ENCODE measurements around the gene NUP98.
A peak's percentile ranks its signal among the peaks of the same experiment; 100 is the strongest.

NUP98 gene

DNA sequence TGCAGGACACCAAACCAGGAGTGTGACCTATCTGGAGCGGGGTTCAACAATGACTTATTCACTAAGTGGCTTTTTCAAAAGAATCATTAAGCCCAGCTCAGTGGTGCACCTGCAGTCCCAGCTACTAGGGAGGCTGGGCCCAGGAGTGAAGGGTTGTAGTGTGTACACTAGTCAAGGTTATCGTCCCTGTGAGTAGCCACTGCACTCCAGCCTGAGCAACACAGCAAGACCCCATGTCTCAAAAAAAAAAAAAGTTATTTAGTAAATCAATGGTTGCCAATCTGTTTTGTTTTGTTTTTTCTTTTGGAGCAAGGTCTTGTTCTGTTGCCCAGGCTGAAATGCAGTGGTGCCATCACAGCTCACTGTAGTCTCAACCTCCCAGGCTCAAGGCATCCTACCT, 35.5 kb upstream of the NUP98 start:
- Mint-ChIP-seq H3K36me3 (peaks cover 98% of the 10 kb centered on the region), H3K4me3 (peak overlapping the region; percentile 82), H3K9me3 (no peaks in the 10 kb centered on the region)

DNA sequence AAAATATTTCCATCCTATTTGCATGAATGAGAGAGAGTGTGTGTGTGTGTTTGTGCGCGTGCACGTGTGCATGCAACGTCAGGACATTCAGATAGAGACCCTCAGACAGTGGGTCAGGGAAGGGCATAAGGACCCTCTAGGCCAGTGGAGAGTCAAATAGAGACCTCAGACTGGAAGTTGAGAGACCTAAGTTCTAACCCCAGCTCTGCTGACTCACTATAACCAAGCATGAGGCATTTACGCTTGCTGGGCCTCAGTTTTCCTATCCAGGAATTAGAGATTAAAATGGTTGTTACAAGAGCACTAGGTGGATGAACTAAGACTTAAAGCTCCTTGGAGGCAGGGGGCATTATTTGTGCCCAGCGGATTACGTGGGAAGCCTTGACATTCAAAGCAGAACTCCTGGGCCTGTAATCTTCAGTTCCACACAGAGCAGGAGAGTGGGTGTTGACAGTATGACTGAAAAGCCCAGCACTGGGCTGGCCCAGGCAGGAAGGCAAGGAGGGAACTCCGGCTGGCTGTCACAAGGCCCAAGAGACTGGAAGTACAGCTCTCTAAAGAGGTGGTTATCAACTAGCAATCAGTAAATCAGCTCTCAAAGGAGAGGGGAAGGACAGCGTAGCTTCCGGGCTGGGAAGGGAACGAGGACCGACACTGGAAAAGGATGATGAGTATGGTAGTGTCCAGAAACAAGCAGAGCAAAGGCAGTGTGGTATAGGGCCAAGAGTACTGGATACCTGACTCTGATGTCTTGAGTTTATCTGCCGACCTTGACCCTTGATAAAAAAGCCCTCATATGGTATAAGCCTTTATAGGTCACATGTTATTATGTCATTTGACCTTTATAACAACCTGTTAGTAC, 34.3 kb upstream of the NUP98 start:
- no peak for DNase-seq (ENCODE audit: low spot score in 2 of 2)
- H3K9me3 Mint-ChIP-seq, result no peaks in the 10 kb centered on the region
- H3K4me3 Mint-ChIP-seq, result peak overlapping the region; percentile 82
- ATAC-seq, result peak; percentile 77
- peaks cover 80% of the 10 kb centered on the region for H3K4me1 Mint-ChIP-seq
- H3K27ac Mint-ChIP-seq, result peak overlapping the region; percentile 93
- peaks cover 99% of the 10 kb centered on the region for H3K36me3 Mint-ChIP-seq

More for the DNA sequence above, 35.5 kb upstream of the NUP98 start:
- ATAC-seq (no peak), DNase-seq (ENCODE audit: low spot score in 2 of 2) (no peak)
- H3K27ac Mint-ChIP-seq, result peak overlapping the region; percentile 93
- peaks cover 78% of the 10 kb centered on the region for H3K4me1 Mint-ChIP-seq

DNA sequence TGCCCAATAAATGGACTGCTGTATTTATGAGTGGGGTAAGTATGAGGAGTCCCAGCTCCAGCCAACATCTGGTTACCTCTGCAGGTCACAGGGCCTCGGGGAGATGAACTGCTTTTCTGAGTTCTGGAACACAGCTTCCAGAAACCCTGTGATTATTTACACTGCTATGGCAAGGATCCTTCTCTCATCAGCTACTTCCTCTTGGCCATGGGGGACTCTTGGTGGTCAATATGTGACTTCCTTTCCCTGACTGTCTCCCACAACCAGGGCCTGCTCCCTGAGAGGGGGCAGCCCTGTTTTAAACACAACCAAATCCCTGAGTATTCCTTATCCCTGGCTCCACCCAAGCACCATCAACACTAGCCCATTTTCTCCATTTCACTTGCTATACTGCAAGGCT, 33.4 kb upstream of the NUP98 start:
- Mint-ChIP-seq H3K36me3 (peaks cover 99% of the 10 kb centered on the region), H3K4me3 (peak overlapping the region; percentile 82)
- ATAC-seq, result no peak

DNA sequence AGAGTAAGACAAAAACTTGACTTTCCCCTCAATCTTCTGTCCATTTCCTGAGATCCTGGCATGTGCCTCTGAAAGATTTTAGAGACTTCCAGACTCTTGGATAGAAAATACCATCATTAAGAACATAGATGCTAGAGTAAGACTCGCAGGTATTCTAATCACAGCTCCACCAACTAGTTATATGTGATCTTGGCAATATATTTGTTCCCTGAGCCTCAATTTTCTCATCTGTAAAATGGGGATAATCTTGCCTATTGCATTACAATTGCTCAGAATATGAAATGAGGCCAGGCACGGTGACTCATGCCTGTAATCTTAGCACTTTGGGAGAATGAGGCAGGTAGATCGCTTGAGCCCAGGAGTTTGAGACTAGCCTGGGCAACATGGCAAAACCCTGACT, 32.7 kb upstream of the NUP98 start:
- Mint-ChIP-seq H3K4me3 (peak overlapping the region; percentile 82), H3K4me1 (peaks cover 78% of the 10 kb centered on the region), H3K9me3 (no peaks in the 10 kb centered on the region), H3K36me3 (peaks cover 99% of the 10 kb centered on the region), H3K27ac (peak overlapping the region; percentile 93)
- DNase-seq (ENCODE audit: low spot score in 2 of 2), result no peak
- ATAC-seq, result no peak

More for the DNA sequence above, 33.4 kb upstream of the NUP98 start:
- Mint-ChIP-seq H3K4me1 (peaks cover 78% of the 10 kb centered on the region), H3K27ac (peak overlapping the region; percentile 93), H3K9me3 (no peaks in the 10 kb centered on the region)
- no peak for DNase-seq (ENCODE audit: low spot score in 2 of 2)

DNA sequence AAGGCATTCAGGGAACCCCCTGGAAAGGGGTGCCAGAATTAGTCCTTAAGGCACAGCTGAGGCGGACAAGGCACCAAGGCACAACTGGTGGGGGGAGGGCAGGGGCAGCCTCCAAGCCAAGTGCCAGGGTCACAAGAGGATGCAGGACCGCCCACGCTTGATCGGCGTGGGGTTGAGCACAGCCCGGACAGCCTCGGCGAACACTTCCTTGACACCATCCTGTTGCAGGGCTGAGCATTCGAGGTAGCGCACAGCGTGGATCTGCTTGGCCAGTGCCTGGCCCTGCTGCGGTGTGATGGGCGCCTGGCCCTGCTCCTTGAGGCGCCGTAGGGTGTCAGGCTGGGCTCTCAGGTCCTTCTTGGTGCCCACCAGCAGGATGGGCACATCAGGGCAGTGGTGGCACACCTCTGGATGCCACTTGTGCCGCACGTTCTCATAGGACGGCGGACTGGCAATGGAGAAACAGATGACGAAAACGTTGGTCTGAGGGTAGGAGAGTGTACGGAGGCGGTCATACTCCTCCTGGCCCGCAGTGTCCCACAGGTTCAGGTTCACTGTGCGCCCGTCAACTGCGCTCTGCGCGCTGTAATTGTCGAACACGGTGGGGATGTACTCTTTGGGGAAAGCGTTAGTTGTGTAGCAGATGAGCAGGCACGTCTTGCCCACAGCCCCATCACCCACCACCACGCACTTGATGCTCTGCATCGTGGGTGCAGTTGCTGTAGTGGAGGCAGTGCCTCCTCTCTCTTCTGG, 30.3 kb upstream of the NUP98 start:
- H3K4me1 Mint-ChIP-seq, result peaks cover 66% of the 10 kb centered on the region
- peak overlapping the region; percentile 88 for H3K27ac Mint-ChIP-seq
- peaks cover 92% of the 10 kb centered on the region for H3K36me3 Mint-ChIP-seq
- H3K4me3 Mint-ChIP-seq, result no peak overlapping the region
- DNase-seq (ENCODE audit: low spot score in 2 of 2) (no peak), ATAC-seq (no peak)
- no peaks in the 10 kb centered on the region for H3K9me3 Mint-ChIP-seq

DNA sequence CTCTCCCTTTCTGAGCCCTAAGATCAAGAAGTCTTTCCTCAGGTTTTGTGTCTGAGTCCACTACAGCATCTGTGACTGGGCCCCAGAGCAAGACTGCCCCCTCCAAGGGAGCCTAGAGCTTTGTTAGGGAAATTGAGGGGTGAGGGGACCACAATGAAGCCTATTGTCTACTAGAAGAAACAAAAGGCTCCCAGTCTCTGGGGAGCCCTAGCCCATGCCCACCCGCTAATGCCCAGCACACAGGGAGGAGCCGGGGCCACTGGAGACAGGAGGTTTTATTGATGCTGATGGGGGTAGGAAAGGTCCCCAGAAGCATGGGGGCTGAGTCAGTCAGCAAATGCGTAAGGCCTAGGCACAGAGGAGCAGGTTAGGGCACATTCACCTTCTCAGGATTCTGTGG, 29.4 kb upstream of the NUP98 start:
- H3K27ac Mint-ChIP-seq, result peak overlapping the region; percentile 88
- H3K36me3 Mint-ChIP-seq, result peaks cover 85% of the 10 kb centered on the region
- no peak for DNase-seq (ENCODE audit: low spot score in 2 of 2)
- peaks cover 57% of the 10 kb centered on the region for H3K4me1 Mint-ChIP-seq
- no peak for ATAC-seq
- H3K4me3 Mint-ChIP-seq, result no peak overlapping the region
- no peaks in the 10 kb centered on the region for H3K9me3 Mint-ChIP-seq

DNA sequence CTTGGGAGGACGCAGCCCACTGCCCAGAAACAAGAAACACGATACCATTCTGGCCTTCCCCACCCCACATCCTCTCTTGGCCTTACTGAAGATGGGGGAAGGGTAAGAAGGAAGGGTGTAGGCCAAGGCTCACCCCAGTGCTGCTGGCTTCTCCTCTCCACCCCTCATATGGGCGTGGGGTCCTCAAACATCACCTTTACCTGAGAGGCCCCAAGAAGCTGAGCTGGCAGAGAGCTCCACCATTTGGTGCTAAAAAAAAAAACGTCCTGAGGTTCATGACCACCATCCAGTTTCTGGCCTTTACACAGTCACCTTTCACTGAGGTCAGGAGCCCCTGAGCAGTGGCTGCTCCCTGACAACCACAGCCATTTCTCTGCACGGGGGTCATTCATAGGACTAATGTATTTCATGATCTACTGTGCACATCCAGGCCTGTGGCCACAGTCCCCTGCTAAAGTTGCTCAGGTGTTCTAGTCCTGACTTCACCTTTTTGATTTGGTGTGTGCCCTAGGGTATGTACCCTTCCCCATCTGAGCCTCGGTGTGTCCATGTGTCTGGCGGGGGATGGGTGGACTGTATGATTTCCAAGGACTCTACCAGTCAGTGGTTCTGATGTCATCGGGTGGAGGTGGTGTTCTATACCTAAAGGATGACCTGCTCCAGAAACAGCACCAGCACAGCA, 28.3 kb upstream of the NUP98 start:
- Mint-ChIP-seq H3K27ac (peak overlapping the region; percentile 88), H3K4me3 (no peak overlapping the region), H3K4me1 (peaks cover 46% of the 10 kb centered on the region), H3K9me3 (no peaks in the 10 kb centered on the region), H3K36me3 (peaks cover 74% of the 10 kb centered on the region)
- ATAC-seq, result peak; percentile 19
- no peak for DNase-seq (ENCODE audit: low spot score in 2 of 2)

DNA sequence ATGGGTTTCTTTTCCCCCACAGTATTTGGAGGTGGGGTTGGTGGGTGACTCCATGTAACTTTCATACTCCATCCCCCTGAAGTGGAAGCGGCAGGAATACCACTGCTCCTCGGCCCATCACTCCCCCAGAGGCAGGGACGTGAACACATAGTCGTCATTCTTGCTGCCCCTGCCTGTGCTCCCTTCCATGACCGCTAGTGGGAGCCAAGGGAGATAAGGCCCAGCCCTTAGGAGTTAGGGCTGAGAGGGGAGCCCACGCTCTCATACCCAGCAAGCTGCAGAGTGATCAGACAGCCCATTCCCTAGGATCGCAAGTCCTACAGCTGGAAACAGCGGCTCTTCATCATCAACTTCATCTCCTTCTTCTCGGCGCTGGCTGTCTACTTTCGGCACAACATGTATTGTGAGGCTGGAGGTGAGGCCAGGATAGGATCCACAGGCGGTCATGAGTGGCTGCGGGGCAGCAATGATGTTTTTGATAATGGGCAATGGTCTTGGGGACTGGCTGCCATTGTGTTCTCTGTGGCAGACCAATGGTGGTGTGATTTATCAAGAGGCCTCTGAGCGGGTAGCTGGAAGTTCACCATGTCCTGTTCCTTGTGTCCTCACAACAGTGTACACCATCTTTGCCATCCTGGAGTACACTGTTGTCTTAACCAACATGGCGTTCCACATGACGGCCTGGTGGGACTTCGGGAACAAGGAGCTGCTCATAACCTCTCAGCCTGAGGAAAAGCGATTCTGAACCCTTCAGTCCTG, 27.5 kb upstream of the NUP98 start:
- no peak overlapping the region for H3K4me3 Mint-ChIP-seq
- ATAC-seq (peak; percentile 91), DNase-seq (ENCODE audit: low spot score in 2 of 2) (peak; percentile 77 to 89)
- peak overlapping the region; percentile 88 for H3K27ac Mint-ChIP-seq
- H3K4me1 Mint-ChIP-seq, result peaks cover 40% of the 10 kb centered on the region
- H3K9me3 Mint-ChIP-seq, result no peaks in the 10 kb centered on the region
- H3K36me3 Mint-ChIP-seq, result peaks cover 66% of the 10 kb centered on the region

DNA sequence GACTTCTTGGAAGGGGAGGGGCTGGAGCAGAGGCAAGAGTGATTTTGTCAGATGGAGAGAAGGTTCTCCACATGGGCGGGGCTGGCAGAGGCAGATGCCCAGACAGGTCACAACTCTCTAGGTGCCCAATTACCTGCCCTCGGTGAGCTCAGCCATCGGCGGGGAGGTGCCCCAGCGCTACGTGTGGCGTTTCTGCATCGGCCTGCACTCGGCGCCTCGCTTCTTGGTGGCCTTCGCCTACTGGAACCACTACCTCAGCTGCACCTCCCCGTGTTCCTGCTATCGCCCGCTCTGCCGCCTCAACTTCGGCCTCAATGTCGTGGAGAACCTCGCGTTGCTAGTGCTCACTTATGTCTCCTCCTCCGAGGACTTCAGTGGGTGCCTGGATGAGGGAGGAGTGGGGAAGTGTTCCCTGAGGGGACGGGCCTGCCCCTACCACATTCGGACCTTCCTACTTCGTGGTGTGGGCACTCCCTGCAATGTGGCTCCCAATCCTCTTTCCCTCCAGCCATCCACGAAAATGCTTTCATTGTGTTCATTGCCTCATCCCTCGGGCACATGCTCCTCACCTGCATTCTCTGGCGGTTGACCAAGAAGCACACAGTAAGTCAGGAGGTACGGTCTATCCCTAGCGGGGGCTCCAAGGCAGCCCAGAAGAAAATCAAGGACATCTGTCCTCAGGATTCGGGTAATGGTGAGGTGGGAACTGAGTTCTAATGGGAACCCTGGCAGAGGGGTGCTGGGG, 26.6 kb upstream of the NUP98 start:
- Mint-ChIP-seq H3K9me3 (no peaks in the 10 kb centered on the region), H3K4me1 (peaks cover 40% of the 10 kb centered on the region), H3K27ac (peak overlapping the region; percentile 88), H3K36me3 (peaks cover 57% of the 10 kb centered on the region), H3K4me3 (no peak overlapping the region)
- DNase-seq (ENCODE audit: low spot score in 2 of 2), result no peak
- no peak for ATAC-seq

DNA sequence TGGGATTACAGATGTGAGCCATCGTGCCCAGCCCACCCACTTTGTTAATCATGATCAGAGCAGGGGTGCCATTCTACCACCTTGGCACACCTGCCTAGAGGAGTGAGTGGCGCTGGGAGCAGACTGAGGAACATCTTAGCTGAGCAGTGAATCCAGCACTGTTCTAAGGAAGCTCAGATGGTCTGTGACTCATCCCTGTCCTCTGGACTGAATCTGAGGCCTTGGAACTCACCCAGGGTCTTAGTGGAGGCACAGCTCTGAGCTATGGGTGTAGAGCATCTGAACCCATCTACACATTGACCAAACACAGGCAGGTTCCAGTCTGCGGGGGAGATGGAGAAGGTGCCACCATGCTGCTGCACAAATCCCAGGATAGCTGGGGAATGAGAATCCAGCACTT, 25.9 kb upstream of the NUP98 start:
- Mint-ChIP-seq H3K4me3 (no peak overlapping the region), H3K36me3 (peaks cover 55% of the 10 kb centered on the region), H3K27ac (peak overlapping the region; percentile 88), H3K4me1 (peaks cover 40% of the 10 kb centered on the region), H3K9me3 (no peaks in the 10 kb centered on the region)
- DNase-seq (ENCODE audit: low spot score in 2 of 2) (no peak), ATAC-seq (no peak)

DNA sequence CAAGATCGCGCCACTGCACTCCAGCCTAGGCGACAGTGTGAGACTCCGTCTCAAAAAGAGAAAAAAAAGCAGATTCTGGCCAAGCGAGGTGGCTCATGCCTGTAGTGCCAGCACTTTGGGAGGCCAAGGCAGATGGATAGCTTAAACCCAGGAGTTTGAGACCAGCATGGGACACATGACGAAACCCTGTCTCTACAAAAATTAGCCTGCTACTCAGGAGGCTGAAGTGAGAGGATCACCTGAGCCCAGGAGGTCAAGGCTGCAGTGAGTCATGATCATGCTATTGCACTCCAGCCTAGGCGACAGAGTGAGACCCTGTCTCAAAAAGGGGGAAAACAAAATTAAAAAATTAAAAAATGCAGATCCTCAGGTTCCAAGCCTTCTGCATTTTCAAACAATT, 25.0 kb upstream of the NUP98 start:
- Mint-ChIP-seq H3K27ac (no peak overlapping the region), H3K36me3 (peaks cover 54% of the 10 kb centered on the region), H3K4me3 (no peak overlapping the region), H3K9me3 (no peaks in the 10 kb centered on the region), H3K4me1 (peaks cover 32% of the 10 kb centered on the region)
- ATAC-seq (no peak), DNase-seq (ENCODE audit: low spot score in 2 of 2) (no peak)

DNA sequence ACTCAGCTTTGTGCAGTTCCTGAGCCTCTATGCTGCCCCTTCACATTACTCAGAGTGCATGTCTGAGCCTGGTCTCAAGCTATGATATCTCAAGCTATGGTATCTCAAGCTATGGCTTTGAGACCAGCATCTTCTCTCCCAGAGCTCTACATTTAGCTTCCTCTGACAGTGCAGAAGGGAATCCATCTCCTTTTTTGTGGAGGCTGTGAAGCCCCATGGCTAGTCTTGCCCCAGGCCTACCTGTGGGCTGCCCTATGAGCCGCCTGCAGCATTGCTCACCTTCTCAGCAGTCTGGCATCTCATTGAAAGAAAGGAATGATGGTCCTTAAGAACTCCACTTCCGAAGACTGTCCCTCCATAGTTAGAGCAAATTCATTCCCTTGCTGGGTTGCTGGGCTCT, 23.6 kb upstream of the NUP98 start:
- no peak for DNase-seq (ENCODE audit: low spot score in 2 of 2)
- Mint-ChIP-seq H3K9me3 (no peaks in the 10 kb centered on the region), H3K4me1 (peaks cover 21% of the 10 kb centered on the region), H3K36me3 (peaks cover 40% of the 10 kb centered on the region), H3K4me3 (no peak overlapping the region), H3K27ac (no peak overlapping the region)
- no peak for ATAC-seq

DNA sequence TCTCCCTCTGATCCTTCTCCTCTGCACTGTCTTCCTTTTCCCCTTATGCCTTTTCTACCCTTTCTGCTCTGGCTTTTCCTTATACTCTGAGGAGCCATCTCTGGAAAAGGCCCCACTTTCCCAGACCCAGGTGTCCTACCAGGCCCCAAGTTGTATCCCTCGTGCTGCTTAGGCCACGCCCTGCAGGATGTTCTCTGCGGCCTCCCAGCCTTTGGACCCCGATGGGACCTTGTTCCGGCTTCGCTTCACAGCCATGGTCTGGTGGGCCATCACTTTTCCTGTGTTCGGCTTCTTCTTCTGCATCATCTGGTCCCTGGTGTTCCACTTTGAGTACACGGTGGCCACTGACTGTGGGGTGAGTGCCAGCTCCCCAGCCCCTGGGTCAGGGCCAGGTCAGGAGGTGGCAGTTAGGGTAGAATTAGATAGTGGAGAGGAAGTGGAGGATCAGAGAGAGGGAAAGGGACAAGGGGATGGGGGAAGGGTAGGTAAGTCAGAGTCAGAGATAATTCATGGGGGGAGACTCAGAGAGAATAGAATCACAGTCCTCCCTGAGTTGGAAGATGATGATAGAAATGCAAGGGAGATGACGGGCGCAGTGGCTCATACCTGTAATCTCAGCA, 19.9 kb upstream of the NUP98 start:
- no peaks in the 10 kb centered on the region for H3K4me1 Mint-ChIP-seq
- H3K36me3 Mint-ChIP-seq, result peaks cover 13% of the 10 kb centered on the region
- ATAC-seq (no peak), DNase-seq (ENCODE audit: low spot score in 2 of 2) (no peak)
- H3K27ac Mint-ChIP-seq, result peak overlapping the region; percentile 48
- H3K4me3 Mint-ChIP-seq, result no peak overlapping the region
- H3K9me3 Mint-ChIP-seq, result no peaks in the 10 kb centered on the region

DNA sequence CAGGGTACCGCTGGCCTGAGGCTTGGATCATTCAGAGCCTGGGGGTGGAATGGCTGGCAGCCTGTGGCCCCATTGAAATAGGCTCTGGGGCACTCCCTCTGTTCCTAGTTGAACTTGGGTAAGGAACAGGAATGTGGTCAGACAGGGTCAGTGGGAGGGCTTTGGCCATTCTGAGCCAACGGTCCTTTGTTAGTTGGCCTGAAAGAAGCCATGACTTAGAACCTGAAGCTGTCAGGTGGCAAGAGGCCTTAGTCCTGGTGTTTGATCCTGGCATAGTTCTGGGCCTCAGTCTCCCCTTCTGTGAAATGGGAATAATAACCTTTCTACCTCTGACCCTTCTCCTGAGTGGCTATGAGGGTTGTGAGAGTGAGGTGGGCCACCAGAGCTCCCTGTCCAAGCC, 19.3 kb upstream of the NUP98 start:
- no peak overlapping the region for H3K27ac Mint-ChIP-seq
- no peak overlapping the region for H3K4me3 Mint-ChIP-seq
- ATAC-seq, result no peak
- H3K36me3 Mint-ChIP-seq, result peaks cover 13% of the 10 kb centered on the region
- H3K4me1 Mint-ChIP-seq, result no peaks in the 10 kb centered on the region
- no peaks in the 10 kb centered on the region for H3K9me3 Mint-ChIP-seq
- no peak for DNase-seq (ENCODE audit: low spot score in 2 of 2)
